Activated CD4-positive, alpha-beta T cell treated with anti-CD3 and anti-CD28 coated beads for 1 hour (primary cell): Measurements from ENCODE around the gene NAA50.
A peak's percentile ranks its signal among the peaks of the same experiment; 100 is the strongest.

Experiments used
- DNase-seq: peaks from one replicate; pipeline ENCODE4 v3.0.0-alpha.2; 2020

NAA50 gene

GRCh38 chr3:113745756-113746547 is at the start of gene NAA50:
Gene NAA50 (minus strand): TSS chr3:113746249. CDS start chr3:113745949, 300 bp downstream.
- DNase-seq: peak; percentile 92

GRCh38 chr3:113795693-113796092 is 49.6 kb upstream of the NAA50 start:
- no peak for DNase-seq

DNA sequence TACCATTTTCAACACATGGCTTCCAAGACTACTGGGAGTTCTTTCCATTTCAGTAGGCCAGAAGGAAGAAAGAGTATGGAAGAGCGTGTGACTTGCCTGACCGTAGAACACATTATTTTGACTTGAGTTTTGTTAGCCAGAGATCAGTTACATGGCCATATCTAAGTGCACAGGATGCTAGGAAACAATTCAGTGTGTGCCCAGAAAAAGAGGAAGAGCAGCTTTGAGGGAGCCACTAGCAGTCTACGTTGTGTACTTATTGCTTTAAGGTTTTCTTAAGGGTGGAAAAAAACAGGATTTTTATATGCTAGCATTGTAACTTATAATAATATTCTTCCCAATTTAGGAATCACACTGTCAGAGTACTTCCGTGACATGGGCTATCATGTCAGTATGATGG is 48.5 kb upstream of the NAA50 start:
- DNase-seq: no peak

GRCh38 chr3:113791381-113791780 is 45.3 kb upstream of the NAA50 start:
- DNase-seq: no peak

DNA sequence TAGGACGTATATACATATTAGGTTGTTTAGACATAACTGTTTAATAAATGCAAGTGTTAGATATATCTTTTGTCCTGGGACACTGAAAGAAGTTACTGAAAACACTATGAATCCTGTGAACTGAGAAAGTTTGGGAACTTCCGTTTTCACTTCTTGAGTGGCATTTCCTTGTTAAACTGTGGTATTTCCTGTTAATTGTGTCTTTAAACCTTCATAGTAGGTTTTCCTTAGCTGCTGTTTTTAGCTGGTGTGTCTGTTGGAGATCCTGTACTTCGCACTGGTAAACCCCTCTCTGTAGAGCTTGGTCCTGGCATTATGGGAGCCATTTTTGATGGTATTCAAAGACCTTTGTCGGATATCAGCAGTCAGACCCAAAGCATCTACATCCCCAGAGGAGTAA is 37.9 kb upstream of the NAA50 start:
- DNase-seq: no peak

- no peak for DNase-seq
These were observed 37.4 kb upstream of the NAA50 start for GRCh38 chr3:113783463-113783862.

DNA sequence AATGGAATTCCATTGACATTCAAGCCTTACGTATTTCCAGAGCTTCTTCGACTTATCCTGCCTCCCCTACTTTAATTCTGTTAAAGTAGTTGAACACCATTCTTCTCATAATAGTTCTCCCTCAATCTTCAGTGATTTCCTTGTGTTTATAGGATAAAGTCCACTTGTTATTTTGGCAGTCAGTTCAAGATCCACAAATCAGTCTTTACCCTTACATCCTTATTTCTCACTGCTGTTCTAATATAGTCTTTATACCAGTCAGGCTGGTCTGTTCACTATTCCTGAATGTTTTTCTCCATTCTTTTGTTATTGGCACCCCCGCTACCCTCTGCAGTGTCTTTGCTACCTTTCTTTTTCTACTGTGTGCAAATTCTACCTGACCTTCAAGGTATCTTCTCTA is 30.5 kb upstream of the NAA50 start:
- no peak for DNase-seq

DNA sequence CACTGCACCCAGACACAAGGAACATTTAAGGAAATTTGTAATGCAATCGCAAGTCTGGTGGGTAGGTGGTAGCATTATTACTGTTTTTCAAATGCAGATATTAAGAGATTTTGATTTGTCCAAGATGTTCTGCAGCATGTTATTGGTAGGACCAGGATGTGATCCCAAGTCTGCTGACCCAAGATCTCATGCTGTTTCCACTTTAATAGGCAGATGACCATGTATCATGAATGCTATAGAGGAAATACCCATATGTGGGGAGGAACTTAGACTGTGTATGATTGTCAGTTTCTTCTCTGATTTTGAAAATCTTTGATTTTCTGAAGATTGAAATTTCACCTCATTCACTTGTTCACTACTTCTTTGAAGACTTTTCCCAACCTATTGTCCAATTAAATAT is 29.5 kb upstream of the NAA50 start:
- DNase-seq: no peak

GRCh38 chr3:113773381-113773780 is 27.3 kb upstream of the NAA50 start:
- DNase-seq: no peak

DNA sequence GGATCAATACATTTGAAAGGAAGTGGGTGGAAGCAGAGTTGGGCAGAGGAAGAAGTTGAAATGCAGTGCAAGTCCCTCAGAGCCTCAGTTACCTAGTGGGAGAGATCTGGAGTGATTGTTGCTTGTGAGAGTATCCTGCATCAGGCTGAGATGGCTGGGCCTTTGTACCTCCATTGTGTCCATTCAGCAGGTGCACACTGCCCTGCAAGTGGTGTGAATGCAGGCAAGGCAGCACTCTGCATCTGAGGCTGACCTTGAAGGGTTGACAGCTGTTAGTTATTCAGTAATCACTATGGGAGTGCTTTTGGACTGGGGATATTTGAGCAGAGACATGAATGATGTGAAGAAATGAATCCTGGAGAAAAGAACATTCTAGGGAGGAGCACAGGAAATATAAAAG is 25.9 kb upstream of the NAA50 start:
- no peak for DNase-seq

DNA sequence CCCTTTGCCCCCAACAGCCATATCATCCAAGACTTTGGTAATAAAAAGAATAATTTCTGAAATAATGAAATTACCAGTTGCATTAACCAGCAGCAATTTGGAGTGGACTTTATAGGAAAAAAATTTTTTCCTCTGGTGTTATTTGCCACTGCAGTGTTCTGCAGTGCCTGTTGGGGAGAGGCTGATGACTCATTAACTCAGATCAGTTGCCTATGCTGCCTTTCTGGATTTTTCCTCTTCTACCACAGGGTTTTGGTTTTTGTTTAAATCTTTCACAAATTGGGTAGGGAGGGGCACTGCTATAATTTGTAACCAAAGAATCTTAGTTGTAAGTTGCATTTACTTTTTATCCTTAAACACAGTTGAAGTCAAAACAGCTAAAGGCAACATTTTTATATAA is 23.5 kb upstream of the NAA50 start:
- no peak for DNase-seq

DNA sequence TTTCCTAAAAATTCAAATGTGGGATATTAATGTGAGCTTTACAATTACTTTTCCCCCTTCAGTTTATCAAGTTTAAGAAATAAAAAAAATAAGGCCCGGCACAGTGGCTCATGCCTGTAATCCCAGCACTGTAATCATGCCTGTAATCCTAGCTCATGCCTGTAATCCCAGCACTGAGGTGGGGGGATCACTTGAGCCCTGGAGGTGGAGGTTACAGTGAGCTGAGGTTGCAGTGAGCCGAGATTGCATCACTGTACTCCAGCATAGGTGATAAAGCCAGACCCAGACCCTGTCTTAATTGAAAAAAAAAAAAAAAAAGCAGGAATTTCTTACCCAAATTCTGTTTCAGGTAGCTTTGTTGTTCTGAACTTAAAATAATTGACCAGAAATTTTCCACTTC is 18.6 kb upstream of the NAA50 start:
- DNase-seq: no peak

GRCh38 chr3:113758389-113759024 is 12.5 kb upstream of the NAA50 start:
- DNase-seq: no peak

GRCh38 chr3:113754494-113755159 is 8.6 kb upstream of the NAA50 start:
- DNase-seq: no peak

DNA sequence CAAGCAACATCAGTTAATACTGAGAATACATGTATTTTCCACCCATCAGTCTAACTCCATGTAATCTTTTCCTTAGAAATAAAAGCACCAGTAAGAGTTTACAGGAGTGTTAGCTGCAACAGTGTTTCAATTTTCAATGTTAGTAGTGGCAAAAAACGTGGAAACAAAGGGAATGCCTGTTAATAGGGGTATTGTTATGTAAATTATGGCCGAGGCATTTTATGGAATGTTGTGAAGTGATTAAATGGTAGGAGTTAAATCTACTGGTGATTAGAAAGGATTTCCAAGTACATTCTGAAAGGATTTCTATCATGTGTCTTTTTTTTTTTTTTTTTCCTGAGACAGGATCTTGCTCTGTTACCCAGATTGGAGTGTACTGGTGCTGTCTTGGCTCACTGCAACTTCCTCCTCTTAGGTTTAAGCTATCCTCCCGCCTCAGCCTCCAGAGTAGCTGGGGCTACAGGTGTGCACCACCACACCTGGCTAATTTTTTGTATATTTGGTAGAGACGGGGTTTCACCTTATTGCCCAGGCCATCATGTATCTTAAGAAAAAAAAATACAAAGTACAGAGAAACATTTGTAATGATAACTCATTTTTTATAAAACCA is 7.4 kb upstream of the NAA50 start:
- no peak for DNase-seq

GRCh38 chr3:113751141-113751540 is 5.1 kb upstream of the NAA50 start:
- DNase-seq: no peak

GRCh38 chr3:113747283-113748046 is 1.4 kb upstream of the NAA50 start:
- DNase-seq: peak; percentile 9

DNA sequence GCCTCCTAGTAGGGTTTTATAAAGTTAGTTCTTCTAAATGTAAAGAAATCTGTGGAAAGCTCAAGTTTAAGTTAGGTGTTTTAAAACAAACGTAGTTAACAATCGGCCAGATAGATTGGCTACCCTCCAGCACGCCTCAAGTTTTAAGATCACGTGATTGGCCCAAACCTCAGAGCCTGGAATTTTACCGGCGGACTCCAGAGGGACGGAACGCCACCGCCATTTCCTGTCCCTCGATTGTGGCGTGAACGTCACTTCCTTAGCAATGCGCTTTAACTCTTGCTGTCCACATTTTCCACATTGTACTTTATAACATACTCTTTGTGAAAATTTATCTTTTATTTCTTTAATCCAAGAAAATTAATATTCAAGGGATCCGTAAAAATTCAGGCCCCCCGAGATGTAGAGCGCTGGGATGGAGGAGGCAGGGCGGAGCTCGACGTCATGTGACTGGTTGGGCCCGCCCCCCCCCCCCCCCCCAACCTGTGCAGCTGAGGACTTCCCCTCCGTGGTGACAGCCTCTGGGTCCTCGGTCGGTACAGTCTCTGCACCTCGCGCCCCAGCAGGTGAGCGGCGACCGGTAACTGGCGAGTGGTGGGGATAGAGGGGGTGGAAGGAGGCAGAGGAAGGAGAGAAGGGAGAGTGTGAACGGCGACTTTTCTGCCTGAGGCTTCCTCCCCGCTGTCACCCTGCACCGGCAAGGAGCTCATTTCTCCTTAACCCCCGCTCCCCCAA is 666 bp upstream of the NAA50 start, which contains the start of gene ATP6V1A:
Gene ATP6V1A (plus strand): TSS at position 488 of the 735 bp plus-strand sequence. CDS start 31,719 bp downstream, outside the sequence.
- DNase-seq: peak; percentile 69

- DNase-seq: peak; percentile 67
These were observed 901 bp downstream of the NAA50 start for GRCh38 chr3:113744941-113745755.

GRCh38 chr3:113743006-113743630 is 2.9 kb downstream of the NAA50 start:
- no peak for DNase-seq

DNA sequence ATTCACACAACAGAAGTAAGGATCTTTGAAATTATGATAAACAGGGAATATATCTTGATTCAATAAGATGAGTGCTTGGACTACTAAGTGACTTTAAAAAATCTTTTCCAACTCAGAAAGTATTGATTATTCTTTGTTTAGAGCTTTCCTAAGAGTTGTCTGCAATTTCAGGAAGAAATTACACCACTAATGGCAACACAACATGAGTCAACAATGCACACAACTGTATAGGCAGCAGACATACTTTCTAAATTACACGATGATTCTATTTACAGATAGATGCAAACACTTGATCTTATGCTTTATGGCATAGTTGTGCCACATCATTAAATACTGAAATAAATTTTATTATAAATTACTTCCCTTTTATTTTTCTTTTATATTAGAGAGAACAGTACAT is 4.4 kb downstream of the NAA50 start:
- DNase-seq: no peak
